Suppressor macrophage treated with lipopolysaccharide for 1 hour (primary cell): Measurements from ENCODE around the gene CSTF1.
A peak's percentile ranks its signal among the peaks of the same experiment; 100 is the strongest.
"Not testable (repeated sequence)": the region's sequence is repeated elsewhere in the genome, so short reads cannot be mapped to it uniquely, and the experiment has no call there.

Experiments used
- DNase-seq, 3 donors: peaks; one replicate each; pipeline ENCODE4 v3.0.0-alpha.2; 2020 to 2022

CSTF1 gene

DNA sequence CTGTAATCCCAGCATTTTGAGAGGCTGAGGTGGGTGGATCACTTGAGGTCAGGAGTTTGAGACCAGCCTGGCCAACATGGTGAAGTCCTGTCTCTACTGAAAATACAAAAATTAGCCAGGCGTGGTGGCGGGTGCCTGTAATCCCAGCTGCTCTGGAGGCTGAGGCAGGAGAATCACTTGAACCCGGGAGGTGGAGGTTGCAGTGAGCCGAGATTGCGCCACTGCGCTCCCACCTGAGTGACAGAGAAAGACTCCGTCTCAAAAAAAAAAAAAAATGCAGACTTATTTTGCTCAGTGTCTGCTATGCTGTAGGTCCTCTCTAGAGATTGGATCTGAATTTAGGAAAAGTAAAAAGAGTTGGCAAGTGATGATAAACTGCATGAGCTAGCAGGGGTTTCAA lies 18.8 kb downstream of the CSTF1 start:
- DNase-seq, result not testable (repeated sequence)

GRCh38 chr20:56411759-56412472 lies 19.5 kb downstream of the CSTF1 start, which contains the start of gene CASS4:
Gene CASS4, plus strand, starts transcription at chr20:56412260. Its CDS starts 199 bp downstream, at chr20:56412459.
- DNase-seq, result peak; percentile 63 to 86 (median 77)

DNA sequence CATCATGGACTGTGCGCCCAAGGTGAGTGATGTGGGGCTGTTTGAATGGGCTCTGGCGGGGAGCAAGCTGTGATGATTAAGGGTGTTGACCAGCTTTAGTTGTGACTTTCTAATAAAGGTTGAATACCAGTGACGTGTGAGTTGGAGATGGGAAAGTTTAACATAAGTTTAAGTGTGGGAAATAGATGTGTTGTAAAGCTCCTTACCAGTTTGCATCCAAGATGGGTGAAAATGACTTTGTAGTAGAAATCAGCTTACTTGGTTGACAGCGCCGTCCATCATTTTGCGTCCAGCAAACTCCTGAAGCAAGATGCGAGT lies 20.0 kb downstream of the CSTF1 start:
- no peak for DNase-seq

- no peak for DNase-seq
Measured at GRCh38 chr20:56412949-56413348, 20.5 kb downstream of the CSTF1 start.

- peak in 2 of 3 donors; percentile 55 for DNase-seq
Measured at GRCh38 chr20:56414842-56415765, 22.7 kb downstream of the CSTF1 start.

DNA sequence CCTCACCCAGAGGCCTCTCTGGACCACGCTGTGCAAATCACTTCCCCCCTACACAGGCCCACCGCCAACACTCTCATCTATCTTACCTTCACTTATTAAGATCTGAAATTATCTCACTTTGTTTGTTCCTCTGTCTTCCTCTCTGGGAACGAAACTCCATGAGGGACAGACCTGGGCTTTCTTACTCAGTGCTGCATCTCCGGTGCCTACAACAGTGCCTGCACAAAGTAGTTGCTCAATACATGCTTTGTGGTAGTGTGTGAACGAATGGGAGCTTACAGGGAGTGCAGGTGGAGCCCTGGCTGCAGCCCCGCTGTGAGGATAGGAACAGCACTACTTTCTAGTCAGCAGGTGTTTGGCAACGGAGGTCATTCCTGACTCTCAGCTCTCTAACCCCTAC lies 25.0 kb downstream of the CSTF1 start:
- no peak for DNase-seq

DNA sequence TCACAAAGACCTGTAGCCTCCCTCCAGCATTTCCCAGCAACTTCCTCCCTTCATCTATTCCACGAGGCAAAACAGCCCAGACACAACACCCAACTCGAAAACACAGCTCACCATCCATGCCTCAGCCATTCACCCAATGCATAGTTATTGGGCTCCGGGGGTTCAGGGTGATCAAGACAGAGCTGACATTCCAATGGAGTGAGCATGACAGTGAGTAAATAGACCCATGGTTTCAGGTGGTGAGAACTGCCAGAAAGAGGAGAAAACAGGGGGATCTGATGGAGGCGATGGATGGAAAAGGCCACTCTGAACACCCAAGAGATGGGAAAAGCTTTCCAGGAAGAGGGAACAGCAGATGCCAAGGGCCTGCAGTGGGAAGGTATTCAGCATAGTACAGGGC lies 25.5 kb downstream of the CSTF1 start:
- no peak for DNase-seq

- DNase-seq, result peak in 1 of 3 donors; percentile 36
Measured at GRCh38 chr20:56418385-56418861, 26.0 kb downstream of the CSTF1 start.

DNA sequence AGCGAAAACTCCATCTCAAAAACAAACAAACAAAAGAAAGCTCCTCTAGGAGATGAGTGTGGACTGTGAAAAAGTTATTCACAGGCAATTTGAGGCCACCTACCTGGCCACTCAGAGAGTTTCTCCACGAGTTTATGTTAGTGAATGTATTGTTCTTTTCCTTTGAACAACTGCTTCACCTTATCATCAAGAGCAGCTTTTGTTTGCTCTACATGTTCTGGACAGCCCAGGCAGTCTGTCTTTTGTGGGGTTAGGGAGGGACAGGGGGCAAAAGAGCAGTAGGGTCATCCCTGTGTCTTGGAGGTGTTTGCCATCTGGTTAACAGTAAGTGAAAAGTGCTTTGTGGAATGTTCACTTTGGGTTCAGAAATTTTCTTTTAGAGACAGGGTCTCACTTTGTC lies 27.6 kb downstream of the CSTF1 start:
- no peak for DNase-seq

DNA sequence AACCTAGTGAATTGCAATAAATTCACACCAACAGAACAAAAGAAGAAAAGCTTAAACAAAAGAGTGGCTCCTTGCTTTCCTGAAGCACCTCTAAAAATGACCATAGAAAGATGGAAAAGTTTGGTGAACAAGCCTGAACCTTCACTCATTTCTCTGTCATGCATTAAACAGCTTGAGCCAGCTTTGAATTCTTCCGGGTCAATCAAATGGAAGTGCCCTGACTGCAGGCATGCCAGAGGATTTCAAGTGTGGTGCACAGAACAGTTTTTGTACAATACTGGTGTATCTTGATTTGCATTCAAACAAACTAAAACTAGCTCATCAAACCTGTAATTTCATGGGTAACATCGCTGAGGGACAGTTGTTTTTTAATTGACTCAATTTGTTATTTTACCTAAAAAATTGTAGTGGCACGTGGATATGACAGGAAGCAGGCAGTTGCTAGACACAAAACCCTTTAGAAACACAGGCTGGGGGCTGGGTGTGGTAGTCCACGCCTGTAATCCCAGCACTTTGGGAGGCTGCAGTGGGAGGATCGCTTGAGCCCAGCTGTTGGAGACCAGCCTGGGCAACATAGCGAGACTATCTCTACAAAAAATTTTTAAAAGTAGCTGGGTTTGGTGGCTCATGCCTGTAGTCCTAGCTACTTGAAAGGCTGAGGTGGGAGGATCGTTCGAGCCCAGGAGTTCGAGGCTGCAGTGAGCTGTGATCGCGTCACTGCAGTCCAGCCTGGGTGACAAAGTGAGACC lies 28.7 kb downstream of the CSTF1 start:
- DNase-seq, result no peak

GRCh38 chr20:56422076-56422823 lies 29.8 kb downstream of the CSTF1 start:
- peak; percentile 83 to 91 (median 87) for DNase-seq

GRCh38 chr20:56422824-56423189 lies 30.4 kb downstream of the CSTF1 start:
- peak in 1 of 3 donors; percentile 32 for DNase-seq

GRCh38 chr20:56423211-56423610 lies 30.8 kb downstream of the CSTF1 start:
- DNase-seq, result peak in 2 of 3 donors; percentile 22 to 66

GRCh38 chr20:56423886-56424285 lies 31.4 kb downstream of the CSTF1 start:
- DNase-seq, result no peak

DNA sequence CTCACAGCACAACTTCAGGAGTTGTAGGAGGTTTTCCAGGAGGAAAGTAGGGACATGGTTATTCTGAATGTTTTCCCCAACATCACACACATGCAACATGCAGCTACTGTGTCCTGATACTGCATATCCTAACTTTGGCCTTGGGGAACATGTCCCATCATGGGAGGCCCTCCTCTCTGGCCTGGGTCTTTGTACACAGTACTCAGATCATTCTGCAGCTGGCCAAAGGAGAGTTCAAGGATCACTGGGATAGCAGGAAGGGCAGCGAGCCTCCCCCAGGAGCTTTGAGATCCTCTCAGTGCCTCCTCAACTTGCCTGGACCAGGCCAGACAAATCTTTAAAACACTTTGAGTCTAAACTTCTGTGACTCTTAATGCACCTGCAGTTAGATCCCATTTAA lies 32.5 kb downstream of the CSTF1 start:
- DNase-seq, result no peak

GRCh38 chr20:56426026-56426425 lies 33.6 kb downstream of the CSTF1 start:
- no peak for DNase-seq

GRCh38 chr20:56426926-56427325 lies 34.5 kb downstream of the CSTF1 start:
- no peak for DNase-seq

GRCh38 chr20:56427797-56428196 lies 35.4 kb downstream of the CSTF1 start:
- DNase-seq, result peak; percentile 62 to 72 (median 67)

- DNase-seq, result no peak
Measured at GRCh38 chr20:56428410-56428809, 36.0 kb downstream of the CSTF1 start.

- DNase-seq, result peak in 2 of 3 donors; percentile 71 to 74
Measured at GRCh38 chr20:56428881-56429280, 36.4 kb downstream of the CSTF1 start.

- peak; percentile 60 to 75 (median 68) for DNase-seq
Measured at GRCh38 chr20:56429502-56429901, 37.1 kb downstream of the CSTF1 start.

- no peak for DNase-seq
Measured at GRCh38 chr20:56429941-56430340, 37.5 kb downstream of the CSTF1 start.
